ENCODE data around the gene SMCO2.

The SMCO2 gene

DNA sequence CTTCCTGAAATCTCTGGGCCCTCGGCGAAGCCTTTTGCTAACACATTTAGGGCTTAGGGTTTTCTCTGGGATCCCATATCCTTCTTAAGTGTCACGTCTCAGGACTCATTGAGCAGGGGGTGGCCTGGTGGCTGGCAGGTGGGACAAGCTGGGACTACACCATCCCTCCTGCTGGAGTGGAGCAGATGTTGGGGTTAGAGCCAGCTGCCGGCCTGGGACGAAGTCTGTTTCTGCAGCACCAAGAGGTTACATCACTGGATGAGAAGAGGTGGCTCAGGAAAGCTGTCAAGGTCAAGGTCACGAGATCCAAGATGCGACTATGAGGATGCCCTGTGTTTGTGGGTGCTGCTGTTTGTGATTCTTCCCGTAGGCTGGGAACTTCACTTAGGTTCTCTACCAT is 16.3 kb downstream of the SMCO2 start:
- Histone ChIP-seq H3K4me3 (ENCODE audit: low read depth in 1 of 2, low read length in 1 of 2) (no peak overlapping the region), H3K9me3 (no peaks in the 10 kb centered on the region), H3K36me3 (no peaks in the 10 kb centered on the region), H3K27me3 (peaks cover 52% of the 10 kb centered on the region), H3K27ac (no peak overlapping the region), H3K4me1 (ENCODE audit: control insufficient read depth in 1 of 2, insufficient read depth in 1 of 2, low read depth in 1 of 2, low read length in 1 of 2) (no peaks in the 10 kb centered on the region)
- TF ChIP-seq, protein P1, sequence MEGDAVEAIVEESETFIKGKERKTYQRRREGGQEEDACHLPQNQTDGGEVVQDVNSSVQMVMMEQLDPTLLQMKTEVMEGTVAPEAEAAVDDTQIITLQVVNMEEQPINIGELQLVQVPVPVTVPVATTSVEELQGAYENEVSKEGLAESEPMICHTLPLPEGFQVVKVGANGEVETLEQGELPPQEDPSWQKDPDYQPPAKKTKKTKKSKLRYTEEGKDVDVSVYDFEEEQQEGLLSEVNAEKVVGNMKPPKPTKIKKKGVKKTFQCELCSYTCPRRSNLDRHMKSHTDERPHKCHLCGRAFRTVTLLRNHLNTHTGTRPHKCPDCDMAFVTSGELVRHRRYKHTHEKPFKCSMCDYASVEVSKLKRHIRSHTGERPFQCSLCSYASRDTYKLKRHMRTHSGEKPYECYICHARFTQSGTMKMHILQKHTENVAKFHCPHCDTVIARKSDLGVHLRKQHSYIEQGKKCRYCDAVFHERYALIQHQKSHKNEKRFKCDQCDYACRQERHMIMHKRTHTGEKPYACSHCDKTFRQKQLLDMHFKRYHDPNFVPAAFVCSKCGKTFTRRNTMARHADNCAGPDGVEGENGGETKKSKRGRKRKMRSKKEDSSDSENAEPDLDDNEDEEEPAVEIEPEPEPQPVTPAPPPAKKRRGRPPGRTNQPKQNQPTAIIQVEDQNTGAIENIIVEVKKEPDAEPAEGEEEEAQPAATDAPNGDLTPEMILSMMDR (IDR thresholded peaks at IDR 0.05): no peak

DNA sequence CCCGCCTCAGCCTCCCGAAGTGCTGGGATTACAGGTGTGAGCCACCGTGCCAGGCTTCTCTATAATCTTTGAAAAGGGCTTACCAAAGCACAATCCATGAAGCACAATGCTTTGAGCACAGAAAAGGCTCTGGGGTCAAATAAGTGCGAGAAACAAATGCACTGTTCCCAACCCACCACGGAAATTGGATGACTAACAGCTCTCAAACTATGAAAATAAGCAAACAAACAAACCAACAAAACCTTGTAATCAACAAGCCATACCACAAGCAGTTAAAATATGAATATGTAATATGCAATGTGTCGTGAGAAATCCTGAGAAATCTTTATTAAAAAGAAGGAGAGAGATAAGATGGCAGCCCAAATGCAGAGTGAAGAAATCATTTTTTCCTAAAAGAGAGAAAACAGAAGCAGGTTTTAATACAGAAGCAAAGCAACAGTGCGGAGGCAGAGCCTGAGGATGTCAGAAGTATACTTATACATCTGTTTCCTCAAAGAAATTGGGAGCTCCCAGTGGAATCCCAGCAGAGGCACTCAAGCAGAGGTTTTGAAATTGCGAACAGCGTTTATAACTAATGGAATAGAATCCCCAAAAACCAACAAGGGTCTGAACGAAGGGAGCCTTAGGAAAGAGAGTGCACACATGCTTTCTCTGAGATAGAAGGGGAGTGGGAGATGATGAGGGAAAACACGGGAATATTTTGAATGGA is 17.1 kb downstream of the SMCO2 start:
- no peaks in the 10 kb centered on the region for H3K36me3 ChIP-seq
- no peaks in the 10 kb centered on the region for H3K4me1 ChIP-seq (ENCODE audit: control insufficient read depth in 1 of 2, insufficient read depth in 1 of 2, low read depth in 1 of 2, low read length in 1 of 2)
- no peak overlapping the region for H3K4me3 ChIP-seq (ENCODE audit: low read depth in 1 of 2, low read length in 1 of 2)
- H3K27me3 ChIP-seq: peaks cover 52% of the 10 kb centered on the region
- H3K27ac ChIP-seq: no peak overlapping the region
- H3K9me3 ChIP-seq: no peaks in the 10 kb centered on the region
- TF ChIP-seq, protein P1 (IDR thresholded peaks at IDR 0.05): no peak

DNA sequence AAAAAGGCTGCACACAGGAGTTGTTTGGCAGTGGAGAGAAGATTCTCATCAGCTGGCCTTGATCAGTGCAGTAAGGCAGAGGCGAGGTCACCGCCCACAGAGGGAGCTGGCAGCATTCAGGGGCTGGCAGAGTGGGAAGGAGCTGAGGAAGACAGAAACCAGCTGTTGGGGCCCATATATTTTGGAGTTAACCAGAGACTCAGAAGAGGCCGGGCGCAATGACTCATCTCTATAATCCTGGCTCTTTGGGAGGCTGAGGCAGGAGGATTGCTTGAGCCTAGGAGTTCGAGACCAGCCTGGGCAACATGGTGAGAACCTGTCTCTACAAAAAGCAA is 17.7 kb downstream of the SMCO2 start:
- Histone ChIP-seq H3K4me3 (ENCODE audit: low read depth in 1 of 2, low read length in 1 of 2) (no peak overlapping the region), H3K36me3 (no peaks in the 10 kb centered on the region), H3K4me1 (ENCODE audit: control insufficient read depth in 1 of 2, insufficient read depth in 1 of 2, low read depth in 1 of 2, low read length in 1 of 2) (no peaks in the 10 kb centered on the region), H3K27ac (no peak overlapping the region), H3K9me3 (no peaks in the 10 kb centered on the region), H3K27me3 (peaks cover 51% of the 10 kb centered on the region)
- TF ChIP-seq, protein P1 (IDR thresholded peaks at IDR 0.05): no peak

DNA sequence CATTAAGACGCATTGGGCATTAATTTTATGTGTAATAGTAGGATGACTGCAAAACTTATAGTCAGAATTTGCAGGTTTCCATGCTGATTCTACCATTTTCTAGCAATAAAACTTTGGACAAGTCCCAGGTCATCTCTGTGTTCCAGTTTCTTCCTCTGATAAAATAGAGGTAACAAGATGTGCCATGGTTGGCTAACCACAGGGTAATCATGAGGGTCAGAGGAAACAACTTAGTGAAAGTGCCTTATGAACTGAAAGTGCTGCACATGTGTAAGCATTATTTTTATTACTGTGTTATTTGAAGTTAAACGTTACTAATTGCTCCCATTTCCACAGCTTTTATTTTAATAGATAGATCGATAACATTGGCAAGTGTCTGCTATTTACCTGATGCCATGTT is 21.1 kb downstream of the SMCO2 start:
- no peaks in the 10 kb centered on the region for H3K36me3 ChIP-seq
- H3K4me3 ChIP-seq (ENCODE audit: low read depth in 1 of 2, low read length in 1 of 2): no peak overlapping the region
- H3K27ac ChIP-seq: no peak overlapping the region
- H3K9me3 ChIP-seq: no peaks in the 10 kb centered on the region
- TF ChIP-seq, protein P1 (IDR thresholded peaks at IDR 0.05): no peak
- H3K27me3 ChIP-seq: peaks cover 16% of the 10 kb centered on the region
- no peaks in the 10 kb centered on the region for H3K4me1 ChIP-seq (ENCODE audit: control insufficient read depth in 1 of 2, insufficient read depth in 1 of 2, low read depth in 1 of 2, low read length in 1 of 2)

DNA sequence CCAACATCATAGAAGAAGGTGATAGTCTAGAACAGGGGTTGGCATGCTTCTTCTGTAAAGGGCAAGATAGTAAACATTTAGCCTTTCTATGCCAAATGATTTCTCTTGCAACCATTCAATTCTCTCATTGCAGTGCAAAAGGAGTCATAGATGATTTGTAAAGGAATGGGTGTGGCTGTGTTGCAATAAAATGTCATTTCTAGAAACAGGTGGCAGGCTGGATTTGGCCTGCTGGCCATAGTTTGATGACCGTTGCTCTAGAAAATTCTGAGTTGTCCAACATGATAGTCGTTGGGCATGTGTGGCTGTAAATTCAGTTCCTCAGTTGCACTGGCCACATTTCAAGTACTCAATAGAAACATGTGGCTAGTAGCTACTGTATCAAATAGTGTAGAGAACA is 21.7 kb downstream of the SMCO2 start:
- peaks cover 10% of the 10 kb centered on the region for H3K27me3 ChIP-seq
- no peak overlapping the region for H3K4me3 ChIP-seq (ENCODE audit: low read depth in 1 of 2, low read length in 1 of 2)
- H3K9me3 ChIP-seq: no peaks in the 10 kb centered on the region
- no peaks in the 10 kb centered on the region for H3K4me1 ChIP-seq (ENCODE audit: control insufficient read depth in 1 of 2, insufficient read depth in 1 of 2, low read depth in 1 of 2, low read length in 1 of 2)
- H3K27ac ChIP-seq: no peak overlapping the region
- TF ChIP-seq, protein P1 (IDR thresholded peaks at IDR 0.05): no peak
- no peaks in the 10 kb centered on the region for H3K36me3 ChIP-seq
